Measurements from ENCODE around the gene PRKAG2.
"Not testable (repeated sequence)": the region's sequence is repeated elsewhere in the genome, so short reads cannot be mapped to it uniquely, and the experiment has no call there.

The PRKAG2 gene

GRCh38 chr7:151813997-151814396 lies 62.9 kb downstream of the PRKAG2 start:
- no peak for DNase-seq

GRCh38 chr7:151813445-151813844 lies 63.5 kb downstream of the PRKAG2 start:
- DNase-seq, result no peak

- no peak for DNase-seq
Observed at GRCh38 chr7:151812967-151813366, 63.9 kb downstream of the PRKAG2 start.

- DNase-seq, result no peak
Observed at GRCh38 chr7:151810441-151811232, 66.3 kb downstream of the PRKAG2 start.

- no peak for DNase-seq
Observed at GRCh38 chr7:151809864-151810170, 67.1 kb downstream of the PRKAG2 start.

GRCh38 chr7:151809146-151809863 lies 67.6 kb downstream of the PRKAG2 start:
- peak; percentile 3 for DNase-seq

GRCh38 chr7:151808400-151809145 lies 68.3 kb downstream of the PRKAG2 start:
- DNase-seq, result peak; percentile 75

GRCh38 chr7:151807846-151808245 lies 69.1 kb downstream of the PRKAG2 start:
- peak; percentile 29 for DNase-seq

GRCh38 chr7:151806952-151807775 lies 69.8 kb downstream of the PRKAG2 start:
- DNase-seq, result no peak

GRCh38 chr7:151806204-151806603 lies 70.7 kb downstream of the PRKAG2 start:
- no peak for DNase-seq

- DNase-seq, result no peak
Observed at GRCh38 chr7:151805191-151805590, 71.7 kb downstream of the PRKAG2 start.

- no peak for DNase-seq
Observed at GRCh38 chr7:151804756-151805155, 72.2 kb downstream of the PRKAG2 start.

GRCh38 chr7:151803841-151804240 lies 73.1 kb downstream of the PRKAG2 start:
- no peak for DNase-seq

- no peak for DNase-seq
Observed at GRCh38 chr7:151802469-151802846, 74.5 kb downstream of the PRKAG2 start.

GRCh38 chr7:151801782-151802468 lies 75.0 kb downstream of the PRKAG2 start:
- no peak for DNase-seq

GRCh38 chr7:151801291-151801690 lies 75.6 kb downstream of the PRKAG2 start:
- DNase-seq, result no peak

- no peak for DNase-seq
Observed at GRCh38 chr7:151800861-151801260, 76.1 kb downstream of the PRKAG2 start.

- DNase-seq, result no peak
Observed at GRCh38 chr7:151800391-151800790, 76.5 kb downstream of the PRKAG2 start.

- no peak for DNase-seq
Observed at GRCh38 chr7:151799506-151799905, 77.4 kb downstream of the PRKAG2 start.

- no peak for DNase-seq
Observed at GRCh38 chr7:151798851-151799448, 78.0 kb downstream of the PRKAG2 start.

GRCh38 chr7:151797667-151798307 lies 79.1 kb downstream of the PRKAG2 start:
- not testable (repeated sequence) for DNase-seq
